Muscle of arm (tissue), 12 donors: ENCODE data around the gene MRPS2. TPM values are rescaled to one million over a fixed set of nuclear protein-coding genes. Genes with fewer than 3 reads are reported as not detected.
"Not testable (repeated sequence)": the region's sequence is repeated elsewhere in the genome, so short reads cannot be mapped to it uniquely, and the experiment has no call there.

Source experiments
- DNase-seq: peaks from one replicate; pipeline ENCODE4 v3.0.0-alpha.2; 2013
- polyA plus RNA-seq, 12 donors: library from polyadenylated mRNA; unstranded; fragments of 120-200 nt; gene quantifications; one replicate each; pipeline ENCODE4 v1.2.1, GENCODE V29; 2013; ENCODE audit not compliant: insufficient read length in 12 of 12

Gene MRPS2
- polyA plus RNA-seq, 12 donors: 17.2 to 45.4 (median 27.0) TPM; not detected in 1

DNA sequence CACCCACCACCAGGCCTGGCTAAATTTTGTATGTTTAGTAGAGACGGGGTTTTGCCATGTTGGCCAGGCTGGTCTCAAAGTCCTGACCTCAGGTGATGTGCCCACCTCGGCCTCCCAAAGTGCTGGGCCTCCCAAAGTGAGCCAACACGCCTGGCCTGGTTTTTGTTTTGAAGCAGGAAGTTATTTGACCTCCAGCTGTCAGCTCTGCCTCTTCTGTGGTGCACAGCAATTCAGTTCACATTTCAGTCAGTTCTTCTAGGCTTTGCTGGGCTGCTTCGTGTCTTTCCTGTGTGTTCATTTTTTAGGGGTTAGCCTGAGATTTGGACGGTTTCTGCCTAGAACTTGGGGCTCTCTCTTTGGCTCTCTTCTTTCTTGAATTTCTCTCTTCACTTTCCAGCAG is 29.7 kb downstream of the MRPS2 start:
- DNase-seq: no peak

GRCh38 chr9:135531096-135531495 is 30.6 kb downstream of the MRPS2 start:
- DNase-seq: no peak

GRCh38 chr9:135533113-135533512 is 32.6 kb downstream of the MRPS2 start:
- no peak for DNase-seq

DNA sequence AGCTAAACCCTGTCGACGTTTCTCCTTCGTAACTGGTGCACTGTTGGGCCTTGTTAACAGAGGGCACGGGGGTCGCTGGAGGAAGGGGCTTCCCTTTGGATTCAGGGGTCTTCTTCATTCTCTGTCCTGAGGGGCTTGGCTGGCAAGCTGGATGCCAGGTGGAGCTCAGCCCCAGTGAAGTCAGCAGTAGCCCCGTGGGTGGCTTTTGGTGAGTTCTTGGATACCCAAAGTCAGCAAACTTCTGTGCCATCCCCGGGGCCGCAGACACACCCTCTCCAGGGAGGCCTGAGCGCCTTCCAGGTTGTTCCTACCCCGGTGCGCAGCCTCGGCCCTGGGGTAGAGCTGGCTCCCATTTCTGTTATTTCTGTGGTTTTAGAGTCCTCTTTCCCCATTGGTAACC is 33.2 kb downstream of the MRPS2 start:
- no peak for DNase-seq

DNA sequence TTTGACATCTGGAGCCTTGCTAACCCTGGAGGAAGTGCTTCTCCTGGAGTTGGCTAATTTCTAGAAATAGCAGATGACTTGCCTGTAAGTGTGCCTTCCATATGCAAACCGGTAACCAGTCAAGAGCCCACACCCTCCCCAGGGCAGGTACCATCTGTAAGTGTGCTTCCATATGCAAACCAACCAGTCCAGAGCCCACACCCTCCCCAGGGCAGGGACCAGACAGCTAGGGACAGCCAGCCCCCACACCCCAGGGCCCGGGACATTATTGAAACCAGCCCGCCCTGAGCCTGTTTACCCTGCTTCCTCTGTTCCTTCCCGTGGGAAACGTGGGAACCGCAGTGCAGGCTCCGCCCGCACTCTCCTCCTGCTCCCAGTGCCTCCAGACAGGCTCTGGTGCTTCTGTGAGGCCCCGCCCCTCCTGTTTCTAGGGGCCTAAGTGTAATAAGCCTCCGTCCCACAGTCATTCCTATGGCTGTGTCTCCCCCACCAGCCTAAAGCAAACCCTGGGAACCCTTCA is 33.8 kb downstream of the MRPS2 start:
- DNase-seq: not testable (repeated sequence)

GRCh38 chr9:135534826-135535225 is 34.3 kb downstream of the MRPS2 start:
- DNase-seq: not testable (repeated sequence)

GRCh38 chr9:135535631-135536030 is 35.1 kb downstream of the MRPS2 start:
- DNase-seq: not testable (repeated sequence)

GRCh38 chr9:135536216-135536615 is 35.7 kb downstream of the MRPS2 start:
- no peak for DNase-seq

- DNase-seq: not testable (repeated sequence)
These were observed 42.9 kb downstream of the MRPS2 start for GRCh38 chr9:135543262-135543894.

GRCh38 chr9:135544981-135545635 is 44.6 kb downstream of the MRPS2 start:
- DNase-seq: no peak

GRCh38 chr9:135545646-135546176 is 45.2 kb downstream of the MRPS2 start, which contains the start of gene OBP2A:
TSS of gene OBP2A (plus strand) at chr9:135546126. CDS start at chr9:135546181, 55 bp downstream.
- not testable (repeated sequence) for DNase-seq

- not testable (repeated sequence) for DNase-seq
These were observed 46.5 kb downstream of the MRPS2 start for GRCh38 chr9:135546792-135547617.

- no peak for DNase-seq
These were observed 47.6 kb downstream of the MRPS2 start for GRCh38 chr9:135547756-135548736.

- not testable (repeated sequence) for DNase-seq
These were observed 49.2 kb downstream of the MRPS2 start for GRCh38 chr9:135549478-135550343.

GRCh38 chr9:135550344-135550918 is 49.9 kb downstream of the MRPS2 start:
- DNase-seq: no peak

DNA sequence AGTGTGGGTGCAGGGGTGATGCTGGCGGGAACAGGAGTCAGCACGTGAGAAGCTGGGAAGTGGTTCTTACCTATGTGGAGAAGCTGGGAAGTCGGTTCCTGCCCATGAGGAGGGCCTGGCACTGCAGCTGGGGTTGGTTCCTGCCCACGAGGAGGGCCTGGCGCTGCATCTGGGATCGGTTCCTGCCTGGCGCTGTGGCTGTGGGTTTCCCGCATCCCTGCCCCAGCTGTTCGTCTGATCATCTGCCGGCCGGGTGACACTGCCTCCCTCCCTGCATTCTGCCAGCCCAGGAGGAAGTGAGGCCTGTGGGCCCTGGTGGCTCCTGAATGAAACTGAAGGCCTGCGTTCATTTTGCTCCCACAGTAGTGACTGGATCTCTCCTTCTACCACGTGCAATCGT is 50.5 kb downstream of the MRPS2 start:
- DNase-seq: no peak

GRCh38 chr9:135551456-135551855 is 51.0 kb downstream of the MRPS2 start:
- no peak for DNase-seq

DNA sequence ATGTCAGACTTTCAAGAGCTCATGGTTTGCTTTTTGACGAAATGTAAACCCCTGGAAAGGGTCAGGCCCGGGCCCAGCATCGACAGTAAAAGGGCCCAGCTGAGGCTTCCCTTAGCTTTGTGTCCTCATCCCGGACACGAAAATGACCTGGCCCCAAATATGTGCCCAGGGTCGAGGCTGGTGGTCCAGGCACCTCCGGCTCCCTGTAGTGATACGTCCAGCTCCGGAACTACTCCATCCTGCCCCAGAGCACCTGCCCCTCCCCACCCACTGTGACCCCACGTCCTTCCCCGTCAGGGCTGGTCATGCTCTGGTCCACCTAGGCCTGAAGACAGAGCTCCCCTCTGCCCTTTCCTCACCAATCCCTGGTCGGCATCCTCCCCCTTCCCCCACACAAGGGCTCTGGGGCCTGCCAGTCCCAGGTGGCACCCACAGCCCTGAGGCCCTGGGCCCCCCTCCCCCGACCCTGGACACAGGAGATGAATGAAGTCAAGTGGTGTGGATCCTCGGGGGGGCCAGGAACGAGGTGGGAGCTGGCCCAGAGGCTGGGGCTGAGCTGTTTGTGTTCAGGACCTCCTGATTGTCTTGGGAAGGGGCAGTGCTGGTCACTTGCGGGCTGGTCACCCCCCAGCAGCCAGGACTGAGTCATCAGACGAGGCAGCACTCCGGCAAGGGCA is 51.7 kb downstream of the MRPS2 start:
- DNase-seq: no peak

GRCh38 chr9:135552698-135553171 is 52.3 kb downstream of the MRPS2 start:
- DNase-seq: no peak
